Neural cell (in vitro differentiated cells): Measurements from ENCODE around the gene SLC4A1.

Experiments
- CTCF ChIP-seq: fragments of 450-650 bp; IDR thresholded peaks from 2 replicates; pipeline ENCODE4 v1.5.1; 2014; ENCODE audit warnings: antibody characterized with exemption, mild to moderate bottlenecking, moderate library complexity; ENCODE audit not compliant: poor library complexity, severe bottlenecking
- EP300 ChIP-seq: fragments of 450-650 bp; conservative IDR thresholded peaks from 2 replicates; pipeline ENCODE4 v1.6.1; 2014; ENCODE audit warnings: antibody characterized with exemption, mild to moderate bottlenecking, moderate library complexity; ENCODE audit not compliant: poor library complexity, severe bottlenecking
- EZH2 ChIP-seq: fragments of 200-600, 300-800 bp; shearing (Covaris generic), sonication (generic); IDR thresholded peaks from 2 replicates; pipeline ENCODE4 v1.6.1; 2014; ENCODE audit warnings: antibody characterized with exemption, low read length, borderline replicate concordance, mild to moderate bottlenecking; ENCODE audit not compliant: insufficient read depth, poor library complexity, severe bottlenecking
- MXI1 ChIP-seq: fragments of 450-650 bp; conservative IDR thresholded peaks from 2 replicates; pipeline ENCODE4 v1.6.1; 2014; ENCODE audit warnings: antibody characterized with exemption, mild to moderate bottlenecking; ENCODE audit not compliant: poor library complexity, severe bottlenecking
- POLR2AphosphoS5 ChIP-seq: IDR thresholded peaks from 2 replicates; pipeline ENCODE4 v1.6.1; 2012
- RAD21 ChIP-seq: fragments of 450-650 bp; conservative IDR thresholded peaks from 2 replicates; pipeline ENCODE4 v1.6.1; 2014; ENCODE audit warnings: antibody characterized with exemption, mild to moderate bottlenecking, moderate library complexity
- REST ChIP-seq: IDR thresholded peaks from 2 replicates; pipeline ENCODE4 v1.6.1; 2012; ENCODE audit warnings: borderline replicate concordance
- SMC3 ChIP-seq: fragments of 450-650 bp; conservative IDR thresholded peaks from 2 replicates; pipeline ENCODE4 v1.6.1; 2014; ENCODE audit warnings: antibody characterized with exemption, mild to moderate bottlenecking, moderate library complexity; ENCODE audit not compliant: poor library complexity
- TAF1 ChIP-seq: IDR thresholded peaks from 2 replicates; pipeline ENCODE4 v1.6.1; 2012; ENCODE audit warnings: low read depth

- TF ChIP-seq POLR2AphosphoS5 (no peak), CTCF (no peak), RAD21 (no peak), SMC3 (no peak), EP300 (no peak), REST (no peak), EZH2 (no peak), MXI1 (no peak), TAF1 (no peak)
Observed at GRCh38 chr17:44216694-44217093, 51.2 kb downstream of the SLC4A1 start.
